ENCODE measurements around the gene CHAC2.

- TF ChIP-seq CTCF (conservative IDR thresholded peaks at IDR 0.05; ENCODE audit: low read depth in 2 of 2) (peak; percentile 36 to 48), POLR2AphosphoS5 (IDR thresholded peaks at IDR 0.05; ENCODE audit: low read depth) (no peak)
Measured at GRCh38 chr2:53740170-53740569, 27.4 kb upstream of the CHAC2 start.
